Activated CD4-positive, alpha-beta T cell treated with anti-CD3 and anti-CD28 coated beads for 48 hours (primary cell): ENCODE measurements around the gene SH3BP2.

Experiments used
- DNase-seq: peaks from one replicate; pipeline ENCODE4 v3.0.0-alpha.2; 2020

SH3BP2 gene

GRCh38 chr4:2834001-2834921 lies 41.4 kb downstream of the SH3BP2 start:
- no peak for DNase-seq

- no peak for DNase-seq
These were observed 43.1 kb downstream of the SH3BP2 start for GRCh38 chr4:2835978-2836377.

GRCh38 chr4:2836391-2836859 lies 43.5 kb downstream of the SH3BP2 start:
- DNase-seq = no peak

- no peak for DNase-seq
These were observed 44.4 kb downstream of the SH3BP2 start for GRCh38 chr4:2837110-2837903.

- peak; percentile 75 for DNase-seq
These were observed 45.1 kb downstream of the SH3BP2 start for GRCh38 chr4:2837904-2838496.

- DNase-seq = no peak
These were observed 46.2 kb downstream of the SH3BP2 start for GRCh38 chr4:2839060-2839459.

GRCh38 chr4:2842687-2843262 lies 49.9 kb downstream of the SH3BP2 start:
- DNase-seq = no peak

- DNase-seq = peak; percentile 93
These were observed 50.5 kb downstream of the SH3BP2 start, which contains the start of gene ADD1 for GRCh38 chr4:2843263-2843940. Gene ADD1 (plus strand): TSS chr4:2843844. CDS start chr4:2875916, 32,072 bp downstream.

GRCh38 chr4:2843941-2844584 lies 51.2 kb downstream of the SH3BP2 start:
- peak; percentile 28 for DNase-seq

- DNase-seq = no peak
These were observed 53.3 kb downstream of the SH3BP2 start for GRCh38 chr4:2846172-2846571.

- DNase-seq = no peak
These were observed 54.5 kb downstream of the SH3BP2 start for GRCh38 chr4:2847302-2847871.

- DNase-seq = no peak
These were observed 55.6 kb downstream of the SH3BP2 start for GRCh38 chr4:2848449-2848848.

- no peak for DNase-seq
These were observed 56.6 kb downstream of the SH3BP2 start for GRCh38 chr4:2849267-2850152.

- DNase-seq = no peak
These were observed 58.3 kb downstream of the SH3BP2 start for GRCh38 chr4:2850966-2851798.

GRCh38 chr4:2852481-2852921 lies 59.6 kb downstream of the SH3BP2 start:
- no peak for DNase-seq

GRCh38 chr4:2855584-2855983 lies 62.7 kb downstream of the SH3BP2 start:
- no peak for DNase-seq

- no peak for DNase-seq
These were observed 63.4 kb downstream of the SH3BP2 start for GRCh38 chr4:2856266-2856665.

GRCh38 chr4:2857349-2857927 lies 64.6 kb downstream of the SH3BP2 start:
- no peak for DNase-seq
